GM19372 (cell line): Measurements from ENCODE around the gene CFAP92.
"Not testable (repeated sequence)": the region's sequence is repeated elsewhere in the genome, so short reads cannot be mapped to it uniquely, and the experiment has no call there.

Experiments used
- ATAC-seq: cut with Tn5 transposase; IDR thresholded peaks from one replicate; pipeline ENCODE4 v1.9.1; 2021; ENCODE audit warnings: mild to moderate bottlenecking, low read depth, moderate library complexity; ENCODE audit not compliant: unreplicated experiment

CFAP92 gene

DNA sequence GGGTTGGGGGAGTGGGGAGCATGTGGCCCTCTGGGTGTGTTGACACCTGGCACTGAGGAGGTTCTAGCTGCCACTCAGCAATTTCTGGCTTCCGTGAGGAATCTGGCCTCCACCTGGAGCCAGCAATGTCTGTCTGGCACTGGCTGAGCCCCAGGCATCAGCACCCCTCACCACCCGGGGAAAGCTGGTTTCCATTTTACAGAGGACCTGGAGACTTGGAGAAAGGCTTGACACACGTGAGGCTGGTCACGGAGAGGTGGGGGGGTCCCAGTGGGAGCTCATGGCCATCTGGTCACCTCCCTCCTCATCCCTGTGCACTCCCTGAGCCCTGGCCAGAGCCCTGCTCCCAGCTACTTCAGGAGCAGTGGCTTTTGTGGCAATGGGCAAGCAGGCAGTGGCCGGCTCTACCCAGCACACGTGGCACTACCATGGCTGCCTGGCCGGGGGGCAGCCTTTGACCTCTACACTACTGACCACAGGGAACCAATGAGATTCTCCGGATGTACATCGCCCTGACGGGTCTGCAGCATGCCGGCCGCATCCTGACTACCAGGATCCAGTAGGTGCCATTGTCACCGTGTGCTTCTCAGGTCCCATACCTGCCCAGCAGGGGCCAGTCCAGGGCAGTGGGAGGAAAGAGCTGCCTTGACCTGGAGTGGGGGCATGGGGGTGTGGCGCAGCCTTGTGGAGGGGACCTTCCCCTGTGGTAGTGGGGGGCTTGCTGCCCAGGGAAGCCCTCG, 86.0 kb downstream of the CFAP92 start:
- no peak for ATAC-seq

DNA sequence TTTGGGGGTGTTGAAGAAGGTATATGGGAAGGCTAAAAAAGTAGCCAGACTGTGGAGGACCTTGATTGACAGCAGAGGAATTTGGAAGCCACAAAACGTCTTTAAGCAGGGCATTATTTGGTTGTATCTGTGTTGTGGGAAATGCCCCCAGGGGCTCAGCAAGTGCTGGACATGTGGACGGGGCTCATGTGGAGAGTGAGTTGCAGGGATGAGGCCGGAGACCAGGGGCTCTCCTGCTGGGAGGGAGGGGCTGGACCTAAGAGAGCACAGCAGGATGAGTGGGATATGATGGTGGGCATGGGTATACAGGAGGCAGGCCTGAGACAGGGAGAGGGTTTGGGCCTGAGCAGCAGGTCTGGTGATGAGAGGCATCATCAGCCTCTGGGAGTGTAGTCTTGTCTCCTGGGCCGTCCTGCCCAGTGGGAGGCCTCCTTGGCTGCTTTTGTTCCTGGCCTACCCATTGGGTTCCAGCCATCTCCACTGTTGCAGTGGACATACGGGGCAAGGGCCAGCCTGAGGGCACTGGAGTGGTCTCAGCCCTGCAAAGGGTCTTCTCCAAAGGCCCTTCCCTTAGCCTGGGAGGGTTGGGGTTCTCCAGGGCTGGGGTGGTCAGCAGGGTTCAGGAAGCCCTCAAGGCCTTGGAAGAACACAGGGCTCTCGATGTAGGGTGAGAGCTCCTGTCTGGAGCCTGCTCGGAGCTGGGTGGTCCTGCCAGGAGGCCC, 86.9 kb downstream of the CFAP92 start:
- no peak for ATAC-seq

DNA sequence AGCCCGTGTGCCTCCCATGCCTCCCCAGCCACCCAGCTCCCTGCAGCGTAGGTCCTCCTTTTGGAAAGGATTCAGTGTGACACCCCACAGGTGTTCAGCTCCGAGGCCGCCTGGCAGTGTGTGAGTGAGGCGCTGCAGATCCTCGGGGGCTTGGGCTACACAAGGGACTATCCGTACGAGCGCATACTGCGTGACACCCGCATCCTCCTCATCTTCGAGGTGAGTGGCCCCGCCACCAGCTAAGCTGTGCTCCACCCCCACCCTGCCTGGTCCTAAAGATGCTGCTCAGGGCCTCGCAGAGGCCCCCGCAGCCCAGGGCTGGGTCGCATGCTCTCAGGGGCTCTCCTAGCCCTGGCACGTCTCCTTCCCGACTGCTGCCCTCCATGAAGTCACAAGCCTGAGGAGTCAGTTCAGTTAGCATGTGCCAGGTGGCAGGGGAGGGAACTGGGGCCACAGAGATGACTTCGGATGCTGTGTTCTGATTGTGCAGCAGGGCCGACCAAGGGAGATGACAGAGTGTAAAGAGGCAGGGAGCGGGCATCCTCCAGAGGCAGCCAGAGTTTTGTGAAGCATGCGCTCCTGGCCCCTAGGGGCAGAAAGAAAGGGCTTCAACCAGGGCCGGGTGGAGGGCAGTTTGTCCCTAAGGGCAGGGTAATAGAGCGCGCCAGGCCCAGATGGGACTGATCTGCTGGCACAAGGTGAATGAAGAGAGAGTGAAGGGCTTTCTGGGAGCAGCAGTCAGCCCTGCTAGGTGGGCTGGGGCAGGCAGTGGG, 87.7 kb downstream of the CFAP92 start:
- ATAC-seq, result no peak

DNA sequence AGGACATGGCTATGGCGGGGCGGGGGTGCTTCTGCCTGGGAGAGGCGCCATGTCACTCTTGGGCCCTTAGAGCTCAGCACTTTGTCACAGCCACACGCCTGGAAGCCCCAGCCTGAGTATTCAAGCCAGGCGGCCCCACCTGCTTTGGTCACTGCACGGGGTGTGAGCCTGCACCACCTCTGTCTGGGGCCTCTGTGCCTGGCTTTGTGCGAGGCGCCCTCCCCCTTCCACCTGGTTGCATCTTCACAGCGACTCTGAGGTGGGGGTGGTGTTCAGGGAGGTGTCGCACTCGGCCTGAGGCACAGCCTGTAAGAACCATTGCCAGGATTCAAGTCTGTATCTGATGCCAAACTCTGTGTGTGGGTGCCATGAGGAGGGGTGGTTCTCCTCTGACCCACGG, 90.4 kb downstream of the CFAP92 start:
- no peak for ATAC-seq

DNA sequence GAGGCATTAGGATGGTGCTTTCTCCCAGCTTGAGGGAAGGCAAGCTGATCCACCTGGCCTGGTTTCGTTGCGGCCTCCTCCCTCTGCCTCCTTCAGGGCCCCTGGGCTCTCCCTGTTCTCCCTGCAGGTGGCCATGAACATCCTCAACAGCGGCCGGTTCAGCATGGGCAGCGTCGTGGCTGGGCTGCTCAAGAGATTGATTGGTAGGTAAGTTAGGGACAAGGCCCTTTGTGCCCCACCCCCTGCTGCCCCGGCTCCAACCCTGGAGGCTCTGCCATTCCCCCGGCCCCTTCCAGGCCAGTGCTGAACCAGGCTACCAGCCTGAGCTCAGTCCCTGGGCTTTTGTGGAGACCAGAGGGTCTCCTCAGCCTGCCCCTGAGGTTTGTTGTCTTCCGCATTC, 91.5 kb downstream of the CFAP92 start:
- no peak for ATAC-seq

DNA sequence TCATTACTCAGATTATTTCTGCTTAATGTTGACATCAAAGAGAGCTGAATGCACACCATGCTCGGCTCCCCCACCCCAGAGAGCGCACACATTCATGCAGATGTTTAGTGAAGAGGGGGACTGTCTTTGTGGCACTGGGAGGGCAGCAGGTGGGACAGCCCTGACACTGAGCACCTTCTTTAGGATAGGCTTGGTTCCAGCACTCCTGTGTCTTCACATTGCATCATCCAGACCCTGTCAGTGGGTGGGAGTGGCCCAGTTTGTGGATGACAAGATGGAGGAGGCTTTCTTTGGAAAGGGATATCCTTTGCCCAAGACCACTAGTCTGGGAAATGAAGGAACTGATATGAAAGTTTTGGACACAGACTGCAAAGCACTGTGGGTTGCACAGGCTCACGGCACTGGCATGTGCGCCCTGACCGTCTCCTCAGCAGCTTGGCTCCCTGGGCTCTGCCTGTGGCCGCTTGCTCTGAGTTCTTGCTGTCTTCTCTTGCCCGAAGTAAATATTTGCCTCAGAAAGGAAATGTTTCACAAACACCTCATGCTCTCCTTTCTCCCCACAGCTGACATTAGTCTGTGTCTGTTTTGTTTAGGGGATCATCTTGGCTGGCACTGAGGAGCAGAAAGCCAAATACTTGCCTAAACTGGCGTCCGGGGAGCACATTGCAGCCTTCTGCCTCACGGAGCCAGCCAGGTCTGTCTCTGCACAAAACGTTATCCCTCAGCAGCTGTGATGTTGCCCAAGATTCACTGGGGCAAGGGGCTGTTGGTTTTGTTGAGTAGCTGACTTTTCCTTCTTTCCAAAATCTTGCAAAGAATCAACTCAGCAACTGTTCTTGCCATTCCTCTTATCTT, 97.8 kb downstream of the CFAP92 start:
- no peak for ATAC-seq

DNA sequence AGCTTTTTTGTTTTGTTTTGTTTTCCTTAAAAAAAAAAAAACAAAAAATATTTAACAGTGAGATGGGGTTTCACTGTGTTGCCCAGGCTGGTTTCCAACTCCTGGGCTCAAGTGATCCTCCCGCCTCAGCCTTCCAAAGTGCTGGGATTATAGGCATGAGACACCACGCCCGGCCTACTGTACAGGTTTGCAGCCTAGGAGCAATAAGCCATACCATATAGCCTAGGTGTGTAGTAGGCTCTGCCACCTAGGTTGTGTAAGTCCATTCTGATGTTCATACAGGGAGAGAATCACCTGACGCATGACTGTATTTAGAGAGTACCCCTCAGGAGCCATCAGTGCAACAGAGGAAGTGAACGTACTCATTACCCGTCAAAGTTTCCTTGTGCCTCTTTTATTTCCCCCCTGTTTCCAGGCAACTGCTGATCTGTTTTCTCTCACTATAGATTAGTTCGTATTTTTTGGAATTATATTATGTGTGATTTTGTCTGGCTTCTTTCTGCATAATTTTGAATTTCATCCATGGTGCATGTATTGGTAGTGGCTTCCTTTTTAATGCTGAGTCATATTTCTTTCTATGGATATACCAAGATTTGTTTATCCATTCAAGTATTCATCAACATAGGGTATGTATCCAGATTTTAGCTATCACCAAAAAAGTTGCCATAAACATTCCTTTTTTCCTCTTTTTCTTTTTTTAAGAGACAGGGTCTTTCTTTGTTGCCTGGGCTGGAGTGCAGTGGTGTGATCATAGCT, 104.6 kb downstream of the CFAP92 start:
- ATAC-seq, result no peak

DNA sequence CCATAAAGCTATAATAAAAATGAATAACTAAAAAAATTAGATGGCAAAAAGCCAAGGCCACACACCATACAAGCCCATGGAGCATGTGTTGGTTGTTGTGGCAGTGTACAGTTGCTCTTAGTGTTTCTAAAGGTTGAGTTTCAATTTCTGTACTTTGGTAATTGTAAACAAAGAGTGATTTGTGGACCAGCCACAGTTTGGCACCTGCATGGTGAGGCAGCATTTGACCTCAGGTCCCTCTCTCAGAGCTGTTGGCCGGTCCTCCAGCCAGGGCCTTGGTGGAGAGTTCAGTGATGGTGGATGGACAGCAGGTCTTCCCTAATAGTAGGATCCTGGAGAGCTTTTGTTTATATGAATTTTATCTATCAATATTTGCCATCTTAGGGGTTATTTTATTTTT, 108.9 kb downstream of the CFAP92 start:
- no peak for ATAC-seq

DNA sequence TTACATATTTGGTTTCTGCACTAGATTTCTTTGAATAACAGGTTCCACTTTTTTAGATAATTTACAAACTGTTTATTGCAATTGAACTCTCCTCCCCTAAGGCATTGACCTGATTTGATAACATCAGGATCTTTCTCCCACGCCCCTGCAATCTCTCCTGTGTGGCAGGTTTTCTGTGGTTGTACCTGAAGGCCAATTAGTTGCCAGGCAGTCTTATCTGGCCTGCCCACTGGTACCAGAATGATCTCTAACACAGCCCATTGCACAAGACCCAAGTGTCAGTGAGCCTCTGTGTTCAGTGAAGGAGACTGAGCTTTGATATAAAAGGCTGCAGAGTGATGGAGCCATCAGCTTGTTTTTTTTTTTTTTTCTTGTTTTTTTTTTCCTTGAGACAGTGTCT, 111.2 kb downstream of the CFAP92 start:
- ATAC-seq, result no peak

DNA sequence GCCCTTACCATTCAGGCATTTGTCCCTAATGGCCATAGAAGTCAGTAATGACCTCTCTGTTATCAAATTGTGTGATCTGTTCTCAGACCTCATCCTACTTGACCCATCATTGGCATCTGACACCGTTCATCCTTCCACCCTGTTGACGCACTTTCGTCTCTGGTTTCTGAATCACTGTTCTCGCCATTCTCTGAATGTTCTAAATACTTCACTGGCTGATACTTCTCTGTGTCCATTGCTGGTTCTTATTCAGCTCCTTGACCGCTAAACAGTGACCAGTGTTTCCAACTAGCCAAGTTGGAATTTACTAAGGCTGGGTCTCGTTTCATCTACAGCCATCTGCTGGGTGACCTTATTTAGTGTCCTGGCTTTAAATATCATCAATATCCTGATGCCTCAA, 112.3 kb downstream of the CFAP92 start:
- ATAC-seq, result no peak

DNA sequence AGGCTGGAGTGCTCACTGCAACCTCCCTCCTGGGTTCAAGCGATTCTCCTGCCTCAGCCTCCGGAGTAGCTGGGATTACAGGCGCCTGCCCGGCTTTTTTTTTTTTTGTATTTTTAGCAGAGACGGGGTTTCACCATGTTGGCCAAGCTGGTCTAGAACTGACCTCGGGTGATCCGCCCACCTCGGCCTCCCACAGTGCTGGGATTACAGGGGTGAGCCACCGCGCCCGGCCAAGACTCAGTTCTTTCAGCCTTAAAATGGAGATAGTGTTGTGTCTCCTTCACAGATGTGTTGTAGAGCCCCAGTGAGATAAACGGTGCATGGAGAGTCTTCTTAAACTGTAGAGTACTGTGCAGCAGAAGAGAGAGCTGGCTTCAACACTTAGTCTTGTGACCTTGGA, 113.4 kb downstream of the CFAP92 start:
- ATAC-seq, result not testable (repeated sequence)

DNA sequence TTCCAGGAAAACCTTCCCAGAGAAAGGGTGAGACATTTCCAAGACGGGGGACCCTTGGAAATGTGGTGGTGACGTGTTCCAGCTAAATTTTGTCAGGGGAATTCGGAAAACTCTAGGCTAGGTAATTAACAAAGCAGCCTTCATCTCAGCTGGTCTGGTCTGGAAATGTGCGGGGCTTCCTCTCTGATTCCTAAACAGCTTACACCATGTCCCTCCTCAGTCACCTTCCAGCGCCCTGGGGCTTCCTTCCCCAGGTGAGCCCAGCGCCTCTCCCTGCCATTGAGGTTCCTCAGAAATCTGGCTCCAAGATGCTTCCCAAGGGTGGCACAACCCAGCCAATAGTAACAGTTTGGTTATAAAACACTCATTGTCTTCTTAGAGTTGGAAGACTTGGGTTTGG, 113.9 kb downstream of the CFAP92 start:
- ATAC-seq, result no peak

DNA sequence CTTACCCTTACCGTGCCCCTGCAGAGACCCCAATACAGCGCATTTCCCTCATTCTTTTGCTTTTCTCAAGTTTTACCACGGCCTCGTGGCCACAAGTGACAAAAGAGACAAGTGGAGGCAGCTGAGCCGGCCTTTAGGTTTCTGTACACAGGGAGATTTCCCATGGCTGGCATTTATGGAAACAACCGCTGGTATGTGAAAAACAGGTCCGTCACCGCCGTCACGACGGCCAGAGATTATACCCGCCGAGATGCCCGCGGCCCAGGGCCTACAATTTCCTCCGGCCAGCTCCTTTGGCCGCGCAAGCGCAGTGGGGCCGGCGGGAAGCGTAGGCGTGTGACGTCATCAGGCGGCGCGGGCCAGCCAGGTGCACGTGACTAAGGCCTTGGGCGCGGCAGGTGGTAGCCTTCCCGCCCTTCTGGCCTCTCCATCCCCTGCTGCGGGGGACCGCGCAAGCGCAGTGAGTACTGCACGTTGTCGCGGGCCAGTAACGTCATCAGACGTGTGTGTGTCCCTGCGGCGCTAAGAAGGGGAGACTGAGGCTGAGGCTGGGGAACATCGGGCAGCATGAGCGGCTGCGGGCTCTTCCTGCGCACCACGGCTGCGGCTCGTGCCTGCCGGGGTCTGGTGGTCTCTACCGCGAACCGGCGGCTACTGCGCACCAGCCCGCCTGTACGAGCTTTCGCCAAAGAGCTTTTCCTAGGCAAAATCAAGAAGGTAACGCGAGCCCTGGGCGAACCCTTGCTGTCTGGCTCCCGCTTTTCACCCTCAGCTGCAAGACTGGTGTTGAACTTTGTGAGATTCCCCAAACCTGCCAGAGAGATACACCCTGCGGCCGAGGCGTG, 114.5 kb downstream of the CFAP92 start, which contains the start of gene ACAD9:
Gene ACAD9 (plus strand): TSS at position 496 of the 845 bp plus-strand sequence. CDS start 72 bp downstream, at position 568.
- ATAC-seq, result peak; percentile 97

DNA sequence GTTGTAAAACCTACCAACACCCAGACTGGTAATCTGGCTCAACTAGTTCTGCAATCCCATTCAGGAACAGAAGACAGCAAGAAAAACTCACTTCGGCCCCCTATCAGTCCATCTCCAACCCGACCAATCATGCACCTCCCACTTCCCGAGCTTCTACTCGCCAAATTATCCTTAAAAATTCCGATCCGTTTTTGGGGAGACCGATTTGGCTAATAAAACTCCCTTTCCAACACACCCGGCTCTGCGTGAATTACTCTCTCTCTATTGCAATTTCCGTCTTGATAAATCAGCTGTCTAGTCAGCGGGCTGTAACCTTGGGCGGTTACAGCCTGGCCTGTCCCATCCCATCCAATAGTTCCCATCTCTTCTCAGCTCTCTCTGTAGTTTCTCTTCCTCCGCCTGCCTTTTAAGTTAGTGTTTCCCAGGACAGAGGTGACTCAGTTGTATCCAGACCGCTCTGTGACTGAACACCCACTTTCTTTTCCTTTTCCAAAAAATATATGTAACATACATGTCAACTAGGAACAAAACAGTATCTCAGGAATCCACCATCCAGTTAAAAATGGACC, 115.2 kb downstream of the CFAP92 start:
- ATAC-seq, result peak; percentile 7

DNA sequence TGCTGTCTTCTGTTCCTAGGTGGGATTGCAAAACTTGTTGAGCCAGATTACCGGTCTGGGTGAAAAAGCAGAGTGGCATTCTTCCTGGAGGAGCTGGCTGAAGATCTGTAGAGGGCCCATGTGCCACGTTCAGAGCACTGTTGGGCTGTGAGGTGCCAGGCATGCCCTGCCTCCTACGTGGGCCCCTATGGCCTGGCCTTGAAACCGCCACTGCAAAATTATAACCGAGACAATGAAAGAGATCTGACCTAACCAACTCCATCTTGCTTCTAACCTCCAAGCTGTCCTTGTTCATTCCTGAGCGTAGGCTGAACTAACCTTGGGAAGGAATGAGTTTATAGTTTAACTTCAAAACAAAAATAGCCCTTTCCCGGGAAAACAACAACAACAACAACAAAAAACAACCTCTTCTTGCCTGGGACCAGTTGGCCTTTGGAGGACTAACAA, 115.8 kb downstream of the CFAP92 start:
- ATAC-seq, result no peak

DNA sequence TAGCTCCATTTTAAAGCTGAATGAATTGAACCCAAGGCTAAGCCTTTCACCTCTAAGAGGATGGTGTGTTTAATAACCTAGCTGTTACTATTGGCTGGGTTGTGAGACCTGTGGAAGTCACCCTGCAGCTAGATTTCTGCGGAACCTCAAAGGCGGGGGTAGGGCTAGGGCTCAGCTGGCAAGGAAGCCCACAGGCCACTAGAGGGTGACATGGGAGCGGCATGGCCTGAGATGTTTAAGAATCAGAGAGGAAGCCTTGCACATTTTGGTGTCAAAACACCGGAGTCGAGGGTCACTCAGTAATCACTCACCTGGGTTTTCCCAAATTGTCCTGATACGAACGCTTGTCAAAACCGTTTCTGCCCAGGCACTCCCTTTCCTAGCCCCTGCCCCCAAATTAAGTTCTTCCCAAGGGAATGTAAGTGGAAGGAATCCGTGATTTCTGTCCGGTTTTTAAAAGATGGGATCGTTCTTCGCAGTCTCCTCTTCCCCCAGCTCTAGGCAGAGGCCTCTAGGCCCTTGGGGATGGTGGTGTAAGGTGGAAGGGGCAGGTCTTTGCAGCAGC, 118.2 kb downstream of the CFAP92 start:
- ATAC-seq, result no peak

DNA sequence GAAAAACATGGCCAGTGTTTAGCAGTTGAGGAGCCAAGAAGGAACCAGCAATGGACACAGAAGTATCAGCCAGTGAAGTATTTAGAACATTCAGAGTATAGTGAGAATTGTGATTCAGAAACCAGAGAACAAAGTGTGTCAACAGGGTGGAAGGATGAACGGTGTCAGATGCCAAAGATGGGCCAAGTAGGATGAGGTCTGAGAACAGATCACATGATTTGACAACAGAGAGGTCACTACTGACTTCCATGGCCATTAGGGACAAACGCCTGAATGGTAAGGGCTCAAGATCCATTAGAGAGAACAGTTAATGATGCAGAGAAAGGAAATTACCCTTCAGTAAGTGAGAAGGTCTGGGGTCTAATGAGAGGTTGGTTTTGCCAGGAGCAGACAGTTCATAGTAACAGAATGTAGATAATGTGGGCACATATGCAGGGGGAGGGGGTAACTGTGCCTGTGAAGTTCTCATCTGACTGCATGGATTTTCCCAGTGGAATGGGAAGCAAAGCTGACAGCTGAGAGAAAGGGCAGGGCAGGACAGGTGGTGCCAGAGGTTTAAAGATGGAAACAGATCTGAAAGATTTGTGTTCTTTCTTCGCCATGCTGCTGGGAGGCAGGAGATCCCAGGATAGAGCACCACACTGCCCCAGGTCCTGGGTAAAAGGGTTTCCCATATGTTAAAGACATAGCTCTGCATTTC, 119.2 kb downstream of the CFAP92 start:
- ATAC-seq, result no peak
